Islet of Langerhans (tissue), 1 donor: ENCODE data around the gene NRGN.

ENCODE experiments used
- FAIRE-seq: peaks from one replicate; lab custom pipeline; 2011; peaks lifted over from hg19 to GRCh38; lab: Jason Lieb, UNC

Gene NRGN

GRCh38 chr11:124740277-124740882 lies 638 bp downstream of the NRGN start:
- no peak for FAIRE-seq

GRCh38 chr11:124742555-124742954 lies 2.8 kb downstream of the NRGN start:
- no peak for FAIRE-seq

GRCh38 chr11:124743050-124743449 lies 3.3 kb downstream of the NRGN start:
- no peak for FAIRE-seq

GRCh38 chr11:124745270-124745834 lies 5.6 kb downstream of the NRGN start:
- no peak for FAIRE-seq

- no peak for FAIRE-seq
Measured at GRCh38 chr11:124745835-124746620, 6.3 kb downstream of the NRGN start.

- FAIRE-seq, result no peak
Measured at GRCh38 chr11:124746621-124747243, 7.0 kb downstream of the NRGN start.

GRCh38 chr11:124747406-124748099 lies 7.8 kb downstream of the NRGN start:
- FAIRE-seq, result no peak

- FAIRE-seq, result no peak
Measured at GRCh38 chr11:124748100-124748418, 8.3 kb downstream of the NRGN start.

GRCh38 chr11:124748481-124749343 lies 9.0 kb downstream of the NRGN start:
- FAIRE-seq, result no peak

GRCh38 chr11:124749912-124750311 lies 10.2 kb downstream of the NRGN start:
- no peak for FAIRE-seq

GRCh38 chr11:124751391-124751740 lies 11.6 kb downstream of the NRGN start:
- no peak for FAIRE-seq

- FAIRE-seq, result no peak
Measured at GRCh38 chr11:124751741-124752470, 12.2 kb downstream of the NRGN start, which contains the start of gene VSIG2. Gene VSIG2 (minus strand): TSS chr11:124752255. CDS start chr11:124752137, 118 bp downstream.

GRCh38 chr11:124752471-124753102 lies 12.8 kb downstream of the NRGN start:
- no peak for FAIRE-seq

- FAIRE-seq, result no peak
Measured at GRCh38 chr11:124753205-124753604, 13.5 kb downstream of the NRGN start.

- FAIRE-seq, result no peak
Measured at GRCh38 chr11:124753624-124754023, 13.9 kb downstream of the NRGN start.

- no peak for FAIRE-seq
Measured at GRCh38 chr11:124754309-124754708, 14.6 kb downstream of the NRGN start.

GRCh38 chr11:124754710-124755109 lies 15.0 kb downstream of the NRGN start:
- no peak for FAIRE-seq

- FAIRE-seq, result no peak
Measured at GRCh38 chr11:124756033-124756752, 16.5 kb downstream of the NRGN start.

- no peak for FAIRE-seq
Measured at GRCh38 chr11:124756753-124757227, 17.0 kb downstream of the NRGN start.

GRCh38 chr11:124757320-124757719 lies 17.6 kb downstream of the NRGN start:
- FAIRE-seq, result no peak
